Measurements from ENCODE around the gene ADAMTS16. TPM values are rescaled to one million over a fixed set of nuclear protein-coding genes. Genes with fewer than 3 reads are reported as not detected.

ADAMTS16 gene
- total and polyA plus RNA-seq, 2 experiments from 2014 or later, result 2.2 to 5.9 TPM

DNA sequence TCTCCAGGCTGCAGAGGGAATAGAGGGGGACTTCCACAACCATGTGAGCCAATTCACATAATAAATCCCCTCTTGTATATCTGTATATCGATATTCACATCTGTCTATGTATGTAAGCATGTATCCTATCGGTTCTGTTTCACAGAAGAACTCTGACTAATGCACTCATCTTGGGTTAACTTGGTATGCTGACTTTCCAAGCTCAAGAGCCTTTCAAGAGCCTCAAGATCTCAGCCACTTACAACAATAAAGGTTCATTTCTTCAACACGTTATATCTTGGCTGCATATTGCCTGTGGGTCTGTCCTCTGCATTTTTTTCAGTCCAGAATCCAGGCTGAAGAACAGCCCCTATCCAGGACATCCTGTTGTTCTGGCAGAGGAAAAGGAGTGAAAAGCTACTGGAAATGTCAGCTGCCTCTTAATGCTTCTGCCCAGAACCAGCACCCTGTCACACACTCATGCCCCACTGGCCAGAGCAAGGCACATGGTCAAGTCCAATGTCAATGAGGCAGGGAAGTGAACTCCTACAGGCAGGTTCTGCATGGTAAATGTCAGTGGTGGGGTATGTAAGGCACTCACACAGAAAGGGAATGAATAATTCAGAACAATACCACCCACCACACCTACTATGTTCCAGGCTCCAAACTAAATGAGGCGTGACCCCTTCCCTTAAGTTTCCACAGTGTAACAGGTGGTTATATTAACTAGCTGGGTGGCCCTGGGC is 190.8 kb downstream of the ADAMTS16 start:
- 88% methylated on average over 4 of the region's 4 CpGs for WGBS (ENCODE audit: low lambda C conversion rate, missing lambda C conversion rate)
- TF ChIP-seq EZH2phosphoT487 (IDR thresholded peaks at IDR 0.05; ENCODE audit: low read depth, severe bottlenecking, unreplicated experiment), result no peak
- TF ChIP-seq, protein P1, sequence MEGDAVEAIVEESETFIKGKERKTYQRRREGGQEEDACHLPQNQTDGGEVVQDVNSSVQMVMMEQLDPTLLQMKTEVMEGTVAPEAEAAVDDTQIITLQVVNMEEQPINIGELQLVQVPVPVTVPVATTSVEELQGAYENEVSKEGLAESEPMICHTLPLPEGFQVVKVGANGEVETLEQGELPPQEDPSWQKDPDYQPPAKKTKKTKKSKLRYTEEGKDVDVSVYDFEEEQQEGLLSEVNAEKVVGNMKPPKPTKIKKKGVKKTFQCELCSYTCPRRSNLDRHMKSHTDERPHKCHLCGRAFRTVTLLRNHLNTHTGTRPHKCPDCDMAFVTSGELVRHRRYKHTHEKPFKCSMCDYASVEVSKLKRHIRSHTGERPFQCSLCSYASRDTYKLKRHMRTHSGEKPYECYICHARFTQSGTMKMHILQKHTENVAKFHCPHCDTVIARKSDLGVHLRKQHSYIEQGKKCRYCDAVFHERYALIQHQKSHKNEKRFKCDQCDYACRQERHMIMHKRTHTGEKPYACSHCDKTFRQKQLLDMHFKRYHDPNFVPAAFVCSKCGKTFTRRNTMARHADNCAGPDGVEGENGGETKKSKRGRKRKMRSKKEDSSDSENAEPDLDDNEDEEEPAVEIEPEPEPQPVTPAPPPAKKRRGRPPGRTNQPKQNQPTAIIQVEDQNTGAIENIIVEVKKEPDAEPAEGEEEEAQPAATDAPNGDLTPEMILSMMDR (IDR thresholded peaks at IDR 0.05; ENCODE audit: poor library complexity), result no peak
- no peak for TF ChIP-seq EZH2 (IDR thresholded peaks at IDR 0.05; ENCODE audit: borderline replicate concordance)
- no peak overlapping the region for H3K4me2 ChIP-seq

DNA sequence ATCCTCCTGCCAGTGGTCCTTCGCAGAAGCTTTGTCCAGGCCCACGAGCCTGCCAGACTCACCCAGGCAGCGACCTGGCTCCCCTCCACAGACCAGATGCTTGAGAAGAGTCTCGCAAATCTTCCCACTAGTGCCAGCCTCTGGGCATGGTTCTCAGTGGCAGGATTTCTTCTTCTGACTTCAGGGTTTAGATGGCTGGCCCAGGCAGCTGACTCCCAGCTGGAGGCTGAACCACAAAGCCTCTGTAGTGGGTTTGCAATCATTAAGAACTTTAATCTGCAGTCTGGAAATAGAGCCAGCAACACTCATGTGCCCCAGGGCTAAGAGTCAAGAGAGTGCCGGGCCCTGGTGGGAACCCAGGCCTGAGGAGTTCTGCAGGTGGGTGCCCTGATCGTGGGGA is 191.7 kb downstream of the ADAMTS16 start:
- Histone ChIP-seq H3K9me3 (ENCODE audit: low read depth) (no peaks in the 10 kb centered on the region), H4K20me1 (ENCODE audit: insufficient read depth, poor library complexity, severe bottlenecking) (no peaks in the 10 kb centered on the region), H3K4me1 (ENCODE audit: insufficient read depth) (peaks cover 27% of the 10 kb centered on the region), H2AFZ (no peak overlapping the region), H3K79me2 (no peaks in the 10 kb centered on the region), H3K27ac (no peak overlapping the region), H3K27me3 (no peaks in the 10 kb centered on the region), H3K36me3 (replicated peaks; ENCODE audit: insufficient read depth, low read depth) (no peaks in the 10 kb centered on the region), H3K4me2 (no peak overlapping the region), H3K9me2 (replicated peaks; ENCODE audit: insufficient read depth) (no peaks in the 10 kb centered on the region), H3K4me3 (no peak overlapping the region)
- TF ChIP-seq EZH2phosphoT487 (IDR thresholded peaks at IDR 0.05; ENCODE audit: low read depth, severe bottlenecking, unreplicated experiment) (no peak), EZH2 (IDR thresholded peaks at IDR 0.05; ENCODE audit: borderline replicate concordance) (no peak)
- TF ChIP-seq, protein P1 (IDR thresholded peaks at IDR 0.05; ENCODE audit: poor library complexity), result no peak
- DNase-seq (ENCODE audit: low spot score), result no peak
- 82% methylated on average over 6 of the region's 6 CpGs for WGBS (ENCODE audit: low lambda C conversion rate, missing lambda C conversion rate)

More for the DNA sequence above, 190.8 kb downstream of the ADAMTS16 start:
- Histone ChIP-seq H3K9me3 (ENCODE audit: low read depth) (no peaks in the 10 kb centered on the region), H2AFZ (no peak overlapping the region), H3K36me3 (replicated peaks; ENCODE audit: insufficient read depth, low read depth) (no peaks in the 10 kb centered on the region), H3K27me3 (no peaks in the 10 kb centered on the region), H3K4me3 (no peak overlapping the region), H3K9me2 (replicated peaks; ENCODE audit: insufficient read depth) (no peaks in the 10 kb centered on the region), H3K79me2 (no peaks in the 10 kb centered on the region), H4K20me1 (ENCODE audit: insufficient read depth, poor library complexity, severe bottlenecking) (no peaks in the 10 kb centered on the region), H3K27ac (no peak overlapping the region), H3K4me1 (ENCODE audit: insufficient read depth) (peaks cover 25% of the 10 kb centered on the region)
- no peak for DNase-seq (ENCODE audit: low spot score)

DNA sequence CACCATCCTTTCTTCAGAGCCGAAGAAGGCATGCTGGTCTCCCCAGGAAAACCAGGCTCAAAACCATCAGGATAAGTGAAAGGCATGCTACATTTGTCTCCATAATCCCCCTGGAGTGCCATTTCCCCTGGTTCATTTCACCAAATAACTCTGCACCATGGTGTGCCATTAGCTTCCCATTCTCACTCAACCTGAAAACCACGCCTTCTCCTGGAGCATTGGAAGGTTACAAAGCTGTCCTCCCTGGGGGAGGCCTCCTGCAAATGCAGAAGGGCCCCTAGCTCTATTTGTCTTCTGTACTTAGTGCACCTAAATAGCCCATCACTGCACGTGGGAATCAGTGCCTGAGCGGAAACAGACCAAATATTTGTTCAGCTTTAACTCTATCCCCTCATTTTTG is 192.2 kb downstream of the ADAMTS16 start:
- TF ChIP-seq EZH2 (IDR thresholded peaks at IDR 0.05; ENCODE audit: borderline replicate concordance), result no peak
- TF ChIP-seq EZH2phosphoT487 (IDR thresholded peaks at IDR 0.05; ENCODE audit: low read depth, severe bottlenecking, unreplicated experiment), result no peak
- TF ChIP-seq, protein P1 (IDR thresholded peaks at IDR 0.05; ENCODE audit: poor library complexity), result no peak
- no peaks in the 10 kb centered on the region for H3K9me2 ChIP-seq (replicated peaks; ENCODE audit: insufficient read depth)
- H3K79me2 ChIP-seq, result no peaks in the 10 kb centered on the region
- H3K9me3 ChIP-seq (ENCODE audit: low read depth), result no peaks in the 10 kb centered on the region
- H3K4me2 ChIP-seq, result no peak overlapping the region
- H3K4me3 ChIP-seq, result no peak overlapping the region
- H2AFZ ChIP-seq, result no peak overlapping the region
- H3K27me3 ChIP-seq, result no peaks in the 10 kb centered on the region
- no peak for DNase-seq (ENCODE audit: low spot score)
- H3K27ac ChIP-seq, result no peak overlapping the region
- 63% methylated on average over 4 of the region's 4 CpGs for WGBS (ENCODE audit: low lambda C conversion rate, missing lambda C conversion rate)
- H3K36me3 ChIP-seq (replicated peaks; ENCODE audit: insufficient read depth, low read depth), result no peaks in the 10 kb centered on the region
- peaks cover 27% of the 10 kb centered on the region for H3K4me1 ChIP-seq (ENCODE audit: insufficient read depth)
- H4K20me1 ChIP-seq (ENCODE audit: insufficient read depth, poor library complexity, severe bottlenecking), result no peaks in the 10 kb centered on the region

All from hepatocyte (in vitro differentiated cells).